K562 (cell line): ENCODE results near the gene CST6. TPM values are rescaled to one million over a fixed set of nuclear protein-coding genes. Genes with fewer than 3 reads are reported as not detected.
A peak's percentile ranks its signal among the peaks of the same experiment; 100 is the strongest.

Experiments
- ARNT ChIP-seq, 2 experiments: fragments of 450-650 bp; IDR thresholded peaks; 2 replicates each; pipeline ENCODE4 v1.6.1; 2016; ENCODE audit warnings: mild to moderate bottlenecking in 1 of 2
- GTF2A2 ChIP-seq: IDR thresholded peaks from 2 replicates; pipeline ENCODE4 v1.6.1; 2016; ENCODE audit warnings: mild to moderate bottlenecking, missing genetic modification characterization, missing compliant biosample characterization
- MEF2D ChIP-seq: conservative IDR thresholded peaks from 2 replicates; pipeline ENCODE4 v1.6.1; 2016; ENCODE audit warnings: low read depth, missing genetic modification characterization, missing compliant biosample characterization
- MYNN ChIP-seq, 2 experiments: sonication (generic); formaldehyde crosslinking in 1 of 2; IDR thresholded peaks; 2 replicates each; pipeline versions ENCODE4 v1.5.0 to v1.6.1; 2016 to 2020; ENCODE audit warnings: antibody characterized with exemption in 1 of 2, missing genetic modification reagents in 1 of 2
- NBN ChIP-seq: fragments of 450-650 bp; IDR thresholded peaks from 2 replicates; pipeline ENCODE4 v1.6.1; 2016; ENCODE audit warnings: low read depth, mild to moderate bottlenecking
- NFIC ChIP-seq: fragments of 450-650 bp; IDR thresholded peaks from 2 replicates; pipeline ENCODE4 v1.6.1; 2017; ENCODE audit warnings: mild to moderate bottlenecking, inconsistent platforms
- NFIX ChIP-seq: fragments of 250-450 bp; sonication (Bioruptor Pico); IDR thresholded peaks from 2 replicates; pipeline ENCODE4 v1.4.0; 2020; ENCODE audit warnings: low read depth, mild to moderate bottlenecking, moderate library complexity
- PHTF2 ChIP-seq: fragments of 250-450 bp; sonication (Bioruptor Pico); IDR thresholded peaks from 2 replicates; pipeline ENCODE4 v1.5.0; 2021; ENCODE audit warnings: mild to moderate bottlenecking
- RBM25 ChIP-seq: fragments of 200-400 bp; formaldehyde crosslinking; IDR thresholded peaks from 2 replicates; pipeline ENCODE4 v1.6.1; 2018; ENCODE audit warnings: low read length, low read depth, moderate library complexity; ENCODE audit not compliant: severe bottlenecking
- SIN3A ChIP-seq, 2 experiments: fragments of 150-350 bp in 1 of 2; IDR thresholded peaks; 2 replicates each; pipeline ENCODE4 v1.6.1; 2011 to 2016; ENCODE audit warnings: borderline replicate concordance in 2 of 2, low read depth in 2 of 2, low read length in 2 of 2, mild to moderate bottlenecking in 2 of 2, moderate library complexity in 2 of 2; ENCODE audit not compliant: control insufficient read depth in 1 of 2
- TAF9B ChIP-seq: fragments of 450-650 bp; IDR thresholded peaks from 2 replicates; pipeline ENCODE4 v1.6.1; 2018; ENCODE audit warnings: mild to moderate bottlenecking; ENCODE audit not compliant: partially characterized antibody
- XRCC5 ChIP-seq: fragments of 200-400 bp; formaldehyde crosslinking; IDR thresholded peaks from 2 replicates; pipeline ENCODE4 v1.6.1; 2017; ENCODE audit warnings: low read depth, mild to moderate bottlenecking, low read length
- YY1 ChIP-seq, 3 experiments: IDR thresholded peaks; 2 replicates each; pipeline ENCODE4 v1.6.1; 2011; ENCODE audit warnings: low read length in 2 of 3, mild to moderate bottlenecking in 2 of 3, moderate library complexity in 2 of 3, borderline replicate concordance in 1 of 3, control low read depth in 1 of 3, low read depth in 1 of 3; ENCODE audit not compliant: insufficient read depth in 3 of 3, insufficient replicate concordance in 2 of 3, control insufficient read depth in 1 of 3, insufficient read length in 1 of 3; ENCODE audit errors: extremely low read depth in 1 of 3
- ZBTB5 ChIP-seq: fragments of 450-650 bp; IDR thresholded peaks from 2 replicates; pipeline ENCODE4 v1.6.1; 2017; ENCODE audit warnings: antibody characterized with exemption
- ZNF444 ChIP-seq: fragments of 250-450 bp; sonication (Bioruptor Pico); IDR thresholded peaks from 2 replicates; pipeline ENCODE4 v1.4.0; 2020; ENCODE audit warnings: mild to moderate bottlenecking, moderate library complexity
- polyA plus RNA-seq, 8 experiments: library from polyadenylated mRNA; depleted of rRNA in 4 of 8; stranded (reverse) in 5 of 8; unstranded in 3 of 8; fragments of >200 nt; fragmentation: Nextera tagmentation in 2 of 8; fragmentation: Illumina TruSeq in 1 of 8; extraction: Ambion mirVana in 2 of 8; extraction: Trizol in 1 of 8; gene quantifications; 2 replicates each; pipeline versions ENCODE4 v1.2.1 to v1.2.3, GENCODE V29; 2011 to 2014; ENCODE audit warnings: inconsistent platforms in 1 of 8, missing spikeins in 1 of 8
- total RNA-seq, 7 experiments: library from RNA; depleted of rRNA in 6 of 7; stranded (reverse); fragments of >200 nt in 6 of 7; fragmentation: Illumina TruSeq in 2 of 7; extraction: Trizol in 2 of 7; gene quantifications; 2 replicates each; pipeline versions ENCODE4 v1.2.1 to v1.2.3, GENCODE V29; 2011 to 2021; ENCODE audit warnings: low replicate concordance in 1 of 7
- TF ChIP-seq, protein P1 (sequence below): fragments of 450-650 bp; IDR thresholded peaks from 2 replicates; pipeline ENCODE4 v1.6.1; 2014; ENCODE audit warnings: low read depth, mild to moderate bottlenecking, moderate library complexity, borderline replicate concordance
- TF ChIP-seq, protein P2 (sequence below): fragments of 200-400 bp; formaldehyde crosslinking; IDR thresholded peaks from 2 replicates; pipeline ENCODE4 v1.6.1; 2017; ENCODE audit warnings: mild to moderate bottlenecking, low read depth, low read length, moderate library complexity
- TF ChIP-seq, protein P3 (sequence below), 3 experiments: IDR thresholded peaks in 2 of 3; conservative IDR thresholded peaks in 1 of 3; 2 replicates each; pipeline ENCODE4 v1.5.1; 2011 to 2012; ENCODE audit warnings: low read length in 3 of 3, mild to moderate bottlenecking in 3 of 3, control low read depth in 2 of 3, improper control_type of control experiment in 1 of 3, inconsistent platforms in 1 of 3, low read depth in 1 of 3, mixed read lengths in 1 of 3, moderate library complexity in 1 of 3; ENCODE audit not compliant: insufficient read depth in 2 of 3

Gene CST6
- total and polyA plus RNA-seq, 9 of the 15 experiments (the other 6 are each of a cell fraction or from before 2014, with no cell fraction given): not detected

GRCh38 chr11:65988791-65989592 lies 22.8 kb upstream of the CST6 start (continued):
- TF ChIP-seq ZBTB5: no peak
- TF ChIP-seq MYNN (IDR thresholded peaks at IDR 0.05): peak; percentile 65
- TF ChIP-seq MYNN (CRISPR knock-in tag; IDR thresholded peaks at IDR 0.05): no peak
- peak in 1 of 2 experiments; percentile 61; a peak in 1 of 4 replicates for TF ChIP-seq ARNT (IDR thresholded peaks at IDR 0.05)
- TF ChIP-seq, protein P1, sequence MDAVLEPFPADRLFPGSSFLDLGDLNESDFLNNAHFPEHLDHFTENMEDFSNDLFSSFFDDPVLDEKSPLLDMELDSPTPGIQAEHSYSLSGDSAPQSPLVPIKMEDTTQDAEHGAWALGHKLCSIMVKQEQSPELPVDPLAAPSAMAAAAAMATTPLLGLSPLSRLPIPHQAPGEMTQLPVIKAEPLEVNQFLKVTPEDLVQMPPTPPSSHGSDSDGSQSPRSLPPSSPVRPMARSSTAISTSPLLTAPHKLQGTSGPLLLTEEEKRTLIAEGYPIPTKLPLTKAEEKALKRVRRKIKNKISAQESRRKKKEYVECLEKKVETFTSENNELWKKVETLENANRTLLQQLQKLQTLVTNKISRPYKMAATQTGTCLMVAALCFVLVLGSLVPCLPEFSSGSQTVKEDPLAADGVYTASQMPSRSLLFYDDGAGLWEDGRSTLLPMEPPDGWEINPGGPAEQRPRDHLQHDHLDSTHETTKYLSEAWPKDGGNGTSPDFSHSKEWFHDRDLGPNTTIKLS: no peak
- no peak for TF ChIP-seq TAF9B
- TF ChIP-seq YY1 (IDR thresholded peaks at IDR 0.05; ENCODE audit: borderline replicate concordance in 1 of 3, control insufficient read depth in 1 of 3, extremely low read depth in 1 of 3, insufficient read depth in 3 of 3, insufficient read length in 1 of 3, insufficient replicate concordance in 2 of 3, low read depth in 1 of 3, low read length in 2 of 3): peak in 1 of 3 experiments; percentile 18
- TF ChIP-seq ZNF444 (CRISPR knock-in tag): no peak
- no peak for TF ChIP-seq GTF2A2
- no peak for TF ChIP-seq MEF2D
- no peak for TF ChIP-seq PHTF2 (CRISPR knock-in tag)
- TF ChIP-seq, protein P2, sequence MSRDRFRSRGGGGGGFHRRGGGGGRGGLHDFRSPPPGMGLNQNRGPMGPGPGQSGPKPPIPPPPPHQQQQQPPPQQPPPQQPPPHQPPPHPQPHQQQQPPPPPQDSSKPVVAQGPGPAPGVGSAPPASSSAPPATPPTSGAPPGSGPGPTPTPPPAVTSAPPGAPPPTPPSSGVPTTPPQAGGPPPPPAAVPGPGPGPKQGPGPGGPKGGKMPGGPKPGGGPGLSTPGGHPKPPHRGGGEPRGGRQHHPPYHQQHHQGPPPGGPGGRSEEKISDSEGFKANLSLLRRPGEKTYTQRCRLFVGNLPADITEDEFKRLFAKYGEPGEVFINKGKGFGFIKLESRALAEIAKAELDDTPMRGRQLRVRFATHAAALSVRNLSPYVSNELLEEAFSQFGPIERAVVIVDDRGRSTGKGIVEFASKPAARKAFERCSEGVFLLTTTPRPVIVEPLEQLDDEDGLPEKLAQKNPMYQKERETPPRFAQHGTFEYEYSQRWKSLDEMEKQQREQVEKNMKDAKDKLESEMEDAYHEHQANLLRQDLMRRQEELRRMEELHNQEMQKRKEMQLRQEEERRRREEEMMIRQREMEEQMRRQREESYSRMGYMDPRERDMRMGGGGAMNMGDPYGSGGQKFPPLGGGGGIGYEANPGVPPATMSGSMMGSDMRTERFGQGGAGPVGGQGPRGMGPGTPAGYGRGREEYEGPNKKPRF: no peak
- no peak for TF ChIP-seq RBM25
- TF ChIP-seq, protein P3, sequence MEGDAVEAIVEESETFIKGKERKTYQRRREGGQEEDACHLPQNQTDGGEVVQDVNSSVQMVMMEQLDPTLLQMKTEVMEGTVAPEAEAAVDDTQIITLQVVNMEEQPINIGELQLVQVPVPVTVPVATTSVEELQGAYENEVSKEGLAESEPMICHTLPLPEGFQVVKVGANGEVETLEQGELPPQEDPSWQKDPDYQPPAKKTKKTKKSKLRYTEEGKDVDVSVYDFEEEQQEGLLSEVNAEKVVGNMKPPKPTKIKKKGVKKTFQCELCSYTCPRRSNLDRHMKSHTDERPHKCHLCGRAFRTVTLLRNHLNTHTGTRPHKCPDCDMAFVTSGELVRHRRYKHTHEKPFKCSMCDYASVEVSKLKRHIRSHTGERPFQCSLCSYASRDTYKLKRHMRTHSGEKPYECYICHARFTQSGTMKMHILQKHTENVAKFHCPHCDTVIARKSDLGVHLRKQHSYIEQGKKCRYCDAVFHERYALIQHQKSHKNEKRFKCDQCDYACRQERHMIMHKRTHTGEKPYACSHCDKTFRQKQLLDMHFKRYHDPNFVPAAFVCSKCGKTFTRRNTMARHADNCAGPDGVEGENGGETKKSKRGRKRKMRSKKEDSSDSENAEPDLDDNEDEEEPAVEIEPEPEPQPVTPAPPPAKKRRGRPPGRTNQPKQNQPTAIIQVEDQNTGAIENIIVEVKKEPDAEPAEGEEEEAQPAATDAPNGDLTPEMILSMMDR (IDR thresholded peaks at IDR 0.05 in 2 of 3, conservative IDR thresholded peaks at IDR 0.05 in 1 of 3; ENCODE audit: insufficient read depth in 2 of 3, low read depth in 1 of 3, low read length in 3 of 3): peak; percentile 99 to 100 (median 99)
- TF ChIP-seq SIN3A (IDR thresholded peaks at IDR 0.05; ENCODE audit: borderline replicate concordance in 2 of 2, control insufficient read depth in 1 of 2, low read depth in 2 of 2, low read length in 2 of 2): no peak
- TF ChIP-seq NFIX (CRISPR knock-in tag): no peak
- 0 out of 2 replicates have a peak, but pooled peaks have one; percentile 45 for TF ChIP-seq NBN
- TF ChIP-seq XRCC5: peak; percentile 33; the same call in 1 of the 2 replicates
- peak; percentile 56; the same call in 1 of the 2 replicates for TF ChIP-seq NFIC
